Neural progenitor cell (in vitro differentiated cells): Measurements from ENCODE around the gene GATD1. TPM values are rescaled to one million over a fixed set of nuclear protein-coding genes. Genes with fewer than 3 reads are reported as not detected.

Experiments used
- DNase-seq: peaks from one replicate; pipeline ENCODE4 v3.0.0-alpha.2; 2016; ENCODE audit warnings: low spot score
- H2AFZ ChIP-seq: fragments of 200-600 bp; sonication (generic); replicated peaks from 2 replicates; pipeline ENCODE4 v1.6.1; 2016; ENCODE audit warnings: antibody characterized with exemption
- H3F3A ChIP-seq: fragments of 200-600 bp; sonication (generic); 2 replicates; pipeline ENCODE4 v1.6.1; 2016; ENCODE audit warnings: antibody characterized with exemption, low read depth
- H3K27ac ChIP-seq: fragments of 200-600 bp; sonication (generic); 2 replicates; pipeline ENCODE4 v1.5.1; 2016; ENCODE audit warnings: mild to moderate bottlenecking
- H3K27me3 ChIP-seq: fragments of 200-600 bp; sonication (generic); 2 replicates; pipeline ENCODE4 v1.6.1; 2016; ENCODE audit warnings: mild to moderate bottlenecking, moderate library complexity
- H3K36me3 ChIP-seq: fragments of 200-600 bp; sonication (generic); 2 replicates; pipeline ENCODE4 v1.5.1; 2016
- H3K4me1 ChIP-seq: fragments of 200-600 bp; sonication (generic); 2 replicates; pipeline ENCODE4 v1.6.1; 2016; ENCODE audit warnings: mixed run types
- H3K4me2 ChIP-seq: fragments of 200-600 bp; sonication (generic); 2 replicates; pipeline ENCODE4 v1.6.1; 2016
- H3K4me3 ChIP-seq: fragments of 200-600 bp; sonication (generic); 2 replicates; pipeline ENCODE4 v1.5.1; 2016
- H3K79me2 ChIP-seq: fragments of 200-600 bp; sonication (generic); 2 replicates; pipeline ENCODE4 v1.6.1; 2016; ENCODE audit warnings: low read depth
- H3K9ac ChIP-seq: fragments of 200-600 bp; sonication (generic); 2 replicates; pipeline ENCODE4 v1.6.1; 2016
- H3K9me3 ChIP-seq: fragments of 200-600 bp; sonication (generic); 2 replicates; pipeline ENCODE4 v1.5.1; 2016; ENCODE audit warnings: low read depth
- H4K20me1 ChIP-seq: fragments of 200-600 bp; sonication (generic); 2 replicates; pipeline ENCODE4 v1.6.1; 2016; ENCODE audit warnings: low read depth
- H3K27ac Mint-ChIP-seq: 3 replicates; pipeline ENCODE4 v1.8.0; 2021; ENCODE audit warnings: mixed read lengths
- H3K27me3 Mint-ChIP-seq: 2 replicates; pipeline ENCODE4 v1.8.0; 2022; ENCODE audit warnings: low read depth, mild to moderate bottlenecking, inconsistent platforms, moderate library complexity, mixed read lengths; ENCODE audit not compliant: insufficient read depth
- H3K36me3 Mint-ChIP-seq: 3 replicates; pipeline ENCODE4 v1.8.0; 2021; ENCODE audit warnings: mixed read lengths
- H3K4me1 Mint-ChIP-seq: 3 replicates; pipeline ENCODE4 v1.8.0; 2021; ENCODE audit warnings: mixed read lengths
- H3K4me3 Mint-ChIP-seq: 3 replicates; pipeline ENCODE4 v1.8.0; 2021; ENCODE audit warnings: mild to moderate bottlenecking, moderate library complexity, mixed read lengths
- H3K9me3 Mint-ChIP-seq: 3 replicates; pipeline ENCODE4 v1.8.0; 2020; ENCODE audit warnings: mixed read lengths
- CTCF ChIP-seq: fragments of 200-600 bp; sonication (generic); IDR thresholded peaks from 2 replicates; pipeline ENCODE4 v1.5.1; 2017; ENCODE audit warnings: antibody characterized with exemption, mild to moderate bottlenecking
- EZH2 ChIP-seq: fragments of 200-600 bp; sonication (generic); IDR thresholded peaks from 2 replicates; pipeline ENCODE4 v1.6.1; 2017; ENCODE audit warnings: antibody characterized with exemption, mild to moderate bottlenecking, moderate library complexity
- EZH2phosphoT487 ChIP-seq: fragments of 200-600 bp; sonication (generic); IDR thresholded peaks from 2 replicates; pipeline ENCODE4 v1.6.1; 2017; ENCODE audit warnings: antibody characterized with exemption
- total RNA-seq: library from RNA; depleted of rRNA; stranded (reverse); fragments of >200 nt; gene quantifications from 2 replicates; pipeline ENCODE4 v1.2.3, GENCODE V29; 2015; ENCODE audit warnings: low replicate concordance

Gene GATD1
- total RNA-seq, 1 donor from 2014 or later = 24.1 TPM

- H3K36me3 Mint-ChIP-seq = no peaks in the 10 kb centered on the region
- H3K9me3 ChIP-seq = no peaks in the 10 kb centered on the region
- H3K27me3 ChIP-seq = peaks cover 49% of the 10 kb centered on the region
- peaks cover 24% of the 10 kb centered on the region for H3F3A ChIP-seq
- TF ChIP-seq CTCF (no peak), EZH2phosphoT487 (no peak), EZH2 (no peak)
- H3K4me2 ChIP-seq = no peak overlapping the region
- no peak overlapping the region for H3K27ac ChIP-seq
- H3K4me1 ChIP-seq = peaks cover 10% of the 10 kb centered on the region
- no peak overlapping the region for H3K4me3 ChIP-seq
- H2AFZ ChIP-seq = no peak overlapping the region
- peaks cover under 1% of the 10 kb centered on the region for H3K9me3 Mint-ChIP-seq
- H3K36me3 ChIP-seq = no peaks in the 10 kb centered on the region
- H3K4me3 Mint-ChIP-seq = peak overlapping the region; percentile 50
- peak overlapping the region; percentile 37 for H3K27ac Mint-ChIP-seq
- H3K4me1 Mint-ChIP-seq = peaks cover 14% of the 10 kb centered on the region
- DNase-seq = no peak
- H3K9ac ChIP-seq = no peak overlapping the region
- H3K27me3 Mint-ChIP-seq = peaks cover 29% of the 10 kb centered on the region
- H3K79me2 ChIP-seq = no peaks in the 10 kb centered on the region
- H4K20me1 ChIP-seq = peaks cover 5% of the 10 kb centered on the region
Measured at GRCh38 chr11:724049-724777, 53.1 kb downstream of the GATD1 start.

- H3K27ac ChIP-seq = no peak overlapping the region
- Mint-ChIP-seq H3K4me1 (peaks cover 16% of the 10 kb centered on the region), H3K27ac (no peak overlapping the region), H3K9me3 (peaks cover 2% of the 10 kb centered on the region), H3K4me3 (no peak overlapping the region), H3K27me3 (peaks cover 31% of the 10 kb centered on the region), H3K36me3 (no peaks in the 10 kb centered on the region)
- peaks cover 51% of the 10 kb centered on the region for H3K27me3 ChIP-seq
- H4K20me1 ChIP-seq = peaks cover 5% of the 10 kb centered on the region
- no peaks in the 10 kb centered on the region for H3K36me3 ChIP-seq
- H3K4me1 ChIP-seq = peaks cover 10% of the 10 kb centered on the region
- no peak overlapping the region for H3K9ac ChIP-seq
- no peak overlapping the region for H2AFZ ChIP-seq
- no peaks in the 10 kb centered on the region for H3K9me3 ChIP-seq
- H3F3A ChIP-seq = peaks cover 24% of the 10 kb centered on the region
- H3K79me2 ChIP-seq = no peaks in the 10 kb centered on the region
- TF ChIP-seq EZH2phosphoT487 (no peak), CTCF (peak; percentile 66)
- H3K4me2 ChIP-seq = no peak overlapping the region
- H3K4me3 ChIP-seq = no peak overlapping the region
- peak; percentile 57 for DNase-seq
Measured at GRCh38 chr11:723120-723883, 54.0 kb downstream of the GATD1 start.

GRCh38 chr11:722346-722811, 54.9 kb downstream of the GATD1 start:
- Histone ChIP-seq H3K4me1 (peaks cover 10% of the 10 kb centered on the region), H3K9ac (no peak overlapping the region), H3K79me2 (no peaks in the 10 kb centered on the region), H3K4me3 (no peak overlapping the region), H3K36me3 (no peaks in the 10 kb centered on the region), H3K27me3 (peaks cover 46% of the 10 kb centered on the region), H3F3A (peaks cover 20% of the 10 kb centered on the region), H4K20me1 (peaks cover 5% of the 10 kb centered on the region), H3K9me3 (no peaks in the 10 kb centered on the region), H2AFZ (no peak overlapping the region), H3K27ac (no peak overlapping the region), H3K4me2 (no peak overlapping the region)
- no peak overlapping the region for H3K27ac Mint-ChIP-seq
- H3K9me3 Mint-ChIP-seq = peaks cover 2% of the 10 kb centered on the region
- no peaks in the 10 kb centered on the region for H3K36me3 Mint-ChIP-seq
- H3K27me3 Mint-ChIP-seq = peaks cover 31% of the 10 kb centered on the region
- no peak for DNase-seq
- H3K4me3 Mint-ChIP-seq = no peak overlapping the region
- peaks cover 16% of the 10 kb centered on the region for H3K4me1 Mint-ChIP-seq
- TF ChIP-seq EZH2 (no peak), CTCF (no peak)
